Right hindlimb (tissue), 1 donor: ENCODE results near the gene PRRC2C.
"Not testable (repeated sequence)": the region's sequence is repeated elsewhere in the genome, so short reads cannot be mapped to it uniquely, and the experiment has no call there.

Source experiments
- DNase-seq: peaks from one replicate; pipeline ENCODE4 v3.0.0-alpha.2; 2018

The PRRC2C gene

DNA sequence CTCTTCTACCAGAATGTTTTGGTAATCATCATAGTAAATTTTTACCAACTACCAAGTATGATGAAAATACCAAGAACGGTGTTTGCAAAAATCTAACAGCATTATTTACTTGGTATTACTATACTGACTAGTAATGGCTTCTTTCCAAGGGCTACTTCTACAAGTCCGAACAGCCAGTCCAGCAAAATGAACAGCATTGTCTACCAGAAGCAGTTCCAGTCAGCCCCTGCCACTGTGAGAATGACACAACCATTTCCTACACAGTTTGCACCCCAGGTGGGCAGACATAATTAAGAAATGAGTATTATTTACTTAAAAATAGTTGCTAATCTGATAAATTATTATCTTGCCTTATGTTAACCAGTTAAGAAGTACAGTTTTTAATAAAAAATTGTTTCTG is 102.9 kb downstream of the PRRC2C start:
- no peak for DNase-seq

DNA sequence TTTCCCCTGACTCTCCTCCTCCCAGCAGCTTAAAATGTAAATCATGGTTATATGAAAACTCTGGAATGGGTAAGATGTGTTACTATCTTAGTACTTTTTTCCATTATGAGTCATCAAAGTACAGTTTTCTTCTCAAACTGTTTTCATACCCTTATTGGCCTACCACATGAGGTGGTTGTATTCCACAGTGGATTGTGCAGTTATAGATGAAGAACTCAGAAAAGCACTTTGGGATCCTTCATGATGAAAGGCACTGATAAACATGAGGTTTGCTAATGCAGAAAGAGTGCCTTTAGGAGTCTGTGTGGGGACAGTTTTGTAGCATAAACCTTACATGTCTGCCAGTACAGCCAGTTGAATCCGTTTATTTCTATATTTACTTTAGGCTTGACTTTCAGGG is 104.7 kb downstream of the PRRC2C start:
- DNase-seq, result no peak

DNA sequence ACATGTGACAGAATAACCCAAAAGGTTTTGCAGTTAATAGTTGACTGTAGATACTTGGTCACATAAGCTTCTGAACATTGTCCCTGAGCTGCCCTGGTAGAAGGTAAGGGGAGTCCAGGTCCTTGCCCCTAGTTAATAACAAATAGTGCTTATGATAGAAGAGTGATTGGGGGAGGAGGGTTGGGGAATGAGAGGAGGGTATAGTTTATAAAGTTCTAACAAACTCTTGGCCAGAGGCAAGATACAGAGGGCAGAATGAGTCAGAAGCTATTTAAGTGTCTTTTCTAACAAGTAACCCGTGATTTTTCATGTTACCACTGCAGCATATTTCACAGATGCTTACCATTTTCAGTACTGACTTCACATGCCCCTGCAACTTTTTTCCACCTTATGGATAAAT is 110.0 kb downstream of the PRRC2C start:
- no peak for DNase-seq

DNA sequence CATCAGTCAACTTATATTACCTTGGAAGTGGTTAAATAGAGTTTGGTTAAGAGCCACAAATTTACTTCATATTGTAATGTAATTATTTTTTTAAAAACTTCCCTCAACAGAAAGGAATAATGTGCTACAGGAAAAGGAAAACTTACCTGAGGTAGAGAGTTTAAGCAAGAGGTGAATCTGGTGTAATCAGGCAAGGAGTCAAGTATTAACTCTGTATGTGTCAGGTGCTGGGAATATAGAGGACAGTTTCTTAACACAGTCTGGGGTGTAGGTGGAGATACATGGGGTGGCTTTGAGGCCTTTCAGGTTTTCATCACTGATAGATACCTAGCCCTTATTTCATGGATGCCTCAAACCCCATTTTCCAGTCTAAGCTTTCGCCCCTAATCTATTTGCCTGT is 110.8 kb downstream of the PRRC2C start:
- no peak for DNase-seq

DNA sequence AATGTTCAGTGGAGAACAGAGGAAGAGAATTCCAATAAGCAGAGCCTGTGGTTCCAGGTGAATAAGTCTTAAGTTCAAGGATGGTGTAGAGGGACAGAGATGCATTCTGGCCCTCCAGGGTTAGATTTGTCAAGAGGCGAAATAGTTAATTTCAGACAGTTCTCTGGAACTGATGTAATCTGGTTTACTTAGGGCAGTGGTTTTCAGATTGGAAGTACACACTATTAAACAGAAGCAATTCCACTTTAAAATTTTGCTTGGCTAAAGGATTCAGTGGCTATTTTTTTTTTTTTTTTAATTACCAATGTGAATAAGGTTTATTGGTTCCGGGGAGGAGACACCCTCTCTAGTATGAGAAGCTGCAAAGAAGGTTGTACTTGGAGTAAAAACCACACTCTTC is 111.4 kb downstream of the PRRC2C start:
- no peak for DNase-seq

DNA sequence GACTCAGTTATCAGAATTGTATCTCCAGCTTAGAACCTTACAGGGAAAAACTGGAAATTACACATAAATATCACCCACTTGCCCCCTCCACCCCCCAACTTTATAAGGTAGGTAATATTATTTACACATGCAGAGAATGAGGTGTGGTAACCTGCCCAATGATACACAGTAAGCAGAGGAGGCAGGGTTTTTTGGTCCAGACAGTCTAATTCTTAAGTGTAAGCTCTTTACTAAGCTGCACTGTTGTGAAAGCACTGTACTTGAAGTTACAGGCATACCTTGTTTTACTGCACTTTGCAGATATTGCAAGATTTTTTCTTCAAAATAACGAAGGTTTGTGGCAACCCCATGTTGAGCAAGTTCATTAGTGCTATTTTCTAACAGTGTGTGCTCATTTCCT is 111.9 kb downstream of the PRRC2C start:
- no peak for DNase-seq

DNA sequence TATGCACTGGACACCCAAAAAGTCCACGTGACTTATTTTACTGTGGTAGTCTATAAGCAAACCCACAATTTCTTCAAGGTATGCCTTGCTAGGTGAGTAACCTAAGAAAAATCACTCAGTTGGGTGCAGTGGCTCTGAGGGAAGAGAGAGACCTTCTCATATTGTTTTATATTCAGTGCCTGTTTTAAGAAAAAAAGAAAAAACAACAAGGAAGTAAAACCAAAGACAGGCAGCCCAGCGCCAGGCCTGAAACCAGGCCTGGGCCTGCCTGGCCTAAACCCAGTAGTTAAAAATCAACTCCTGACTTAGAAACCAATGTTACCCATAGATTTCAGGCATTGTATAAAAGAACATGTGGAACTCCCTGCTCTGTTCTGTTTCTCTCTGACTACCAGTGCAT is 115.0 kb downstream of the PRRC2C start:
- not testable (repeated sequence) for DNase-seq

DNA sequence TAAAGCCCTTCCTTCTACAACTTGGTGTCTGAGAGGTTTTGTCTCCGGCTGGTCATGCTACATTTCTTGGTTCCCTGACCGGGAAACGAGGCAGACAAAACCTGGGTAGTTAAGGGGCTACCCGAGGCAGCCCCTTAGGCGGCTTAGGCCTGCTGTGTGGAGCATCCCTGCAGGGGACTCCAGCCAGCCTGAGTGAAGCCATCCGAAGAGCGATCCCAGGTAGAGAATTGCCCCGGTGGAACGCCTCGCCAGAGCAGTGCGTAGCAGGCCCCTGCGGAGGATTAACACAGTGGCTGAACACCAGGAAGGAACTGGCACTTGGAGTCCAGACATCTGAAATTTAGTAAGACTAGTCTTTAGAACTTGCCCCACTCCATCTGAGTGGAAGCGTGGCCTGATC is 115.5 kb downstream of the PRRC2C start:
- no peak for DNase-seq

DNA sequence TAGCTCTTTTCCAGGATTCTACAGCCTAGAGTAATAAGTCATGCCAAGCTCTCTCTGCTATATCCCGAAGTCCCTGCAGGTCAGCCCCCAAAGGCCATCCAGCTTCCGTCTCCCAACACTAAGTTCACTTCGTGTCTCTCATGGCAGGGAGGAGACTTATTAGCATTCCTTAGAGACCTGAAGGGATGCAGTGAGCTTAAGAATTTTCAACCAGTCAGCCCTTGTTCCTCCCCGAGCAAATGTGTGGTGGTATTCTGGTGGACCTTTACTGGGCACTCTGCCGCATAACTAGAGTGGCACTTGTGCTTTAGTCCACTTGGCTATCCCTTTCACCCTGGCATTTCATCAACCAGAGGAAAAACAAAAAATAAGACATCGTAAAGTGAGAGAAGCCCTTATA is 117.7 kb downstream of the PRRC2C start:
- not testable (repeated sequence) for DNase-seq

DNA sequence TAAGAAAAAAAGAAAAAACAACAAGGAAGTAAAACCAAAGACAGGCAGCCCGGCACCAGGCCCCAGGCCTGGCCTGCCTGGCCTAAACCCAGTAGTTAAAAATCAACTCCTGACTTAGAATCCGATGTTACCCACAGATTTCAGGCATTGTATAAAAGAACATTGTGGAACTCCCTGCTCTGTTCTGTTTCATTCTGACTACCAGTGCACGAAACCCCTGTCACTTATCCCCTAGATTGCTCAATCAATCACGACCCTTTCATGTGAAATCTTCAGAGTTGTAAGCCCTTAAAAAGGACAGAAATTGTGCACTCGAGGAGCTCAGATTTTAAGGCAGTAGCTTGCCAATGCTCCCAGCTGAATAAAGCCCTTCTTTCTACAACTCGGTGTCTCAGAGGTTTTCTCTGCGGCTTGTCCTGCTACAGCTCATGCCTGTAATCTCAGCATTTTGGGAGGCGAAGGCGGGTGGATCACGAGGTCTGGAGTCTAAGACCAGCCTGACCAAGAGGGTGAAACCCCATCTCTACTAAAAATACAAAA is 121.1 kb downstream of the PRRC2C start:
- no peak for DNase-seq

DNA sequence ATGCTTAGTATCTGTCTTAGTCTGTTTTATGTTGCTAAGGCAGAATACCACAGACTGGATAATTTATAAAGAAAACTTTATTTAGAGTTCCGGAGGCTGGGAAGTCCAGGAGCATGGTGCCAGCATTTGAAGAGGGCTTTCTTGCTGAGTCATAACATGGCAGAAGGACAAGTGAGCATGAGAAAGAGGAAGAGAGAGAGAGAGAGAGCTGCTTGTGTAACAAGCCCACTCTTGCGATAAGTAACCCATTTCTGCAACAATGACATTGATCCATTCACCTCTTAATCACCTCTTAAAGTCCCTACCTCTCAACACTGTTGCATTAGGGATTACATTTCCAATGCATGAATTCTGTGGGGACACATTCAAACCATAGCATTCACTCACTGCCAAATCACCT is 125.1 kb downstream of the PRRC2C start:
- no peak for DNase-seq

DNA sequence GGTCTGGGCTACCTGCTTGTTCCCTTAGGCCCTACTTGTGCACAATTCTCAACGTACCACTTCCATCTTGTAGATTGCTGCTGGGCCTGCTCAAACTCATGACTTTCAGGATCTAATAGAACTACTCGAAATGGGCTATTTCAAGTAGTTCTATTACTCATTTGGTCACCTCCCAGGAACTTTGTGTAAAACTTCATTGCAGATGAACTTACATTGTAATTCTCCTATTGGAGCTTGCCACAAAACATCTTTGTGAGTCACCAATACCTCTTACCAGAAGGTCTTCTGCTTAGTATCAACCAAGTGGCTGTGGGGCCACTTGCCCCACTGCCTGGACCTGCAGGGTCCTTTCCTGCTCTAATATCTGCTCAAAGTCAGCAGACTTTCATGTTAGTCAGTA is 126.0 kb downstream of the PRRC2C start:
- DNase-seq, result no peak

DNA sequence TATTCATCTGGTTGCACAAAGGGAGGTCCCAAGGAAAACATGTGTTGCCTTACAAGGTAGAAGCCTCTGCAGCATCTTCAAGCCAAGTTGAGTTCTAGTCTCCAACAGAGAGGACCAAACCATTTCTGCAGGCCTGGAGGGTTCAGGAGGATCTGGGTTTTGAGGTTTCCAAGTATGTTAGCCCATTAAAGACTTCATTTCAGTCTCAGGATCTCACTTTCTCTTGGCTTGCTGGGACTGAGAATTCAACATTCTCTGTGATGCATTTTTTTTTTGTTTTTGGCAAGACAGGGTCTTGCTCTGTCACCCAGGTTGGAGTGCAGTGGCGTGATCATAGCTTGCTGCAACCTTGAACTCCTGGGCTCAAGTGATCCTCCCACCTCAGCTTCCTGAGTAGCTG is 128.0 kb downstream of the PRRC2C start:
- no peak for DNase-seq

DNA sequence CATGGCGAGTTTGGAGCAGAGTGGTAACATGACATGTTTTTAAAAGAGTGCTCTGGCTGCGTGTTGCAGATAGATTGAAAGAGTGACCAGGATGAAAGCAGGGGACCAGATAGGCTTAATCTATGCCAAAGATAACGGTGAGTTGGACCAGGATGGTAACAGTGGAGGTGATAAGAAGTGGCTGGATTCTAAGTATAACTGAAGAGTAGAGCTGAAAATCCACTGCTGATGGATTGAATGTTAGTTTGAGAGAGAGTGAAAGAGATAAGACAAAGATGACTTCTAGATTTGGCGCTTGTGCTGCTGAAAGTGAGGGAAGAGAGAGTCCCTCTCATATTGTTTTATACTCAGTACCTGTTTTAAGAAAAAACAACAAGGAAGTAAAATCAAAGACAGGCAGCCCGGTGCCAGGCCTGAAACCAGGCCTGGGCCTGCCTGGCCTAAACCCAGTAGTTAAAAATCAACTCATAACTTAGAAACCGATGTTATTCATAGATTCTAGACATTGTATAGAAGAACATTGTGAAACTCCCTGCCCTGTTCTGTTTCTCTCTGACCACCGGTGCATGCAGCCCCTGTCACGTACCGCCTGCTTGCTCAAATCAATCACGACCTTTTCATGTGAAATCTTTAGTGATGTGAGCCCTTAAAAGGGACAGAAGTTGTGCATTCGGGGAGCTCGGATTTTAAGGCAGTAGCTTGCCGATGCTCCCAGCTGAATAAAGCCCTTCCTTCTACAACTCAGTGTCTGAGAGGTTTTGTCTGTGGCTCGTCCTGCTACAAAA is 130.0 kb downstream of the PRRC2C start:
- not testable (repeated sequence) for DNase-seq

DNA sequence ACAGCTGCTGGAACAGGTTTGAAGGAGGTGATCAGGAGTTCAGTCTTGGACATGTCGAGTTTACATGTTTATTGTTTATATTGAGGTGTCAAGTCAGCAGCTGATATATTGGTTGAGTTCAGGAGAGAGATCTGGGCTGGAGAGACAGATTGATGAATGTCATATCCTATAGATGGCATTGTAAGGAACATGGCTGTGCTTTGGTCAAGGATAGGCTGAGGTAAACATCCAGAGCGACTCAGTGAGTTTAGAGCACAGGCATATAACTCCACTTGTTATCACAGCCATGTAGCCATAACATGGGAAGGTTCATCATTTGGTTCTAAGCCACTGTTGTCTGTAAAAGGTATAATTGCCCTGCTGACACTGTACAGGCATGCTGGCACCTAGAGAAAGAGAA is 131.3 kb downstream of the PRRC2C start:
- DNase-seq, result no peak

DNA sequence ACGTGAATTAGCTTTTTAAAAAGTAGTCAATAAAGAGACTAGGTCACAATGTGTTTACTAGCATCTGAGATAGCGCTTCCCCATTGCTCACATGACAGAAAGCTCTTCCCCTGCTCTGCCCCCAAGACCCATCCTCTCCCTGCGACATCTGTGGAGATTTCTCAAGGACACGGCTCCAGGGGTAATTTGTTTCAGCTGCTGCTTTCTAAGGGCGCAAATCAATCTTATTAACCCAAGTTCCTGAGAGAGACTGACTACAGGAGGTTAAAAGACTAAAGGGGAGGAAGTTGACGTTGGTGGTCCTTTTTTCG is 136.8 kb downstream of the PRRC2C start, which contains the start of gene MYOCOS:
Gene MYOCOS (plus strand): TSS at position 92 of the 311 bp plus-strand sequence. CDS start 1,641 bp downstream, outside the sequence.
- no peak for DNase-seq

DNA sequence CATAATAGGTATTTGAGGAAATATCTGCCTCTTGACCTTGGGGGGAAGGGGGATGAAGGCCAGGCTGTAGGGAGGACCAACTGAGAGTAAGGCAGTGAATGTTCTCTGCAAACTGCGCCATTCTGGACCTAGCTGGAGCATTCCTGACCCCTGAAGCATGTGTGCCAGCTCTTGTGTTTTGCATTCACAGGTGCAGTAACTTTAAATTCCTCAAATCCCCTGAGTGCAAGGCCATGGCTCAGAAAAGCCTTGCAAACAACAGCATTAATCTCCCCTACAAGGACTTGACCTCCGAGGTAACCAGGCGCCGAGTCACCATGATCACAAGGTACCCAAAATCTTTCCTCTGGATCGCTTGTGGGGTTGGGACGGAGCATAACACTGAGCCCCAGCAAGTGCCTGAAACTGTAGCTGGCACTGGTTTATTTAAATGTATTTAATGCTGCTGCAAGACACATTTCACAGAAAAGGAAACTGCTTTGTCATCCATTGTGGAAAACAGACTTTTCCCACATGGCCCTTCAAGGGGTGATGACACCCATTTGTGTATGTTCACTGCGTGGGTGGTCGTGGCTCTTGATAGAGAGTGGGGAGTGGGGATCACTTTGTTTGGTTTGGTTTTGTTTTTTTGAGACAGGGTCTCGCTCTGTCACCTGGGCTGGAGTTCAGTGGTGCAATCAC is 138.5 kb downstream of the PRRC2C start:
- DNase-seq, result no peak

DNA sequence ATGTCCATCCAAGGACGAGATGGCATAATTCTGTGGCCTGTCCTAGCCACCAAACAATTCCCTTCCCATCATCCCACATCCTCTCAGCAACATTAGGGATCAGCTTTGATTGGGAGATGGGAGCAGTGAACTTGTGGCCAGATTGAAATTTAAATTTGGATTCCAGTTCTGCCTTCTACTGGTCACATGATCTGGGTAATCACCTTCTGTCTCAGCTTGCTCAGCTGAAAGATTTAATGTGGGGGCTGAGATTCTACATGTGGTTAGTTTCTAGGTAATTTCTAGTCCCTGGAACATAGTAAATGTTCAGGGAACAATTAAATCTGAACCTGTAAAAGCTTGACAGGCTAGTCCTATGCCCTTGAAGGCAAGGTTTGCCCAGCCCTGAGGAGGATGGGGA is 139.9 kb downstream of the PRRC2C start:
- no peak for DNase-seq

DNA sequence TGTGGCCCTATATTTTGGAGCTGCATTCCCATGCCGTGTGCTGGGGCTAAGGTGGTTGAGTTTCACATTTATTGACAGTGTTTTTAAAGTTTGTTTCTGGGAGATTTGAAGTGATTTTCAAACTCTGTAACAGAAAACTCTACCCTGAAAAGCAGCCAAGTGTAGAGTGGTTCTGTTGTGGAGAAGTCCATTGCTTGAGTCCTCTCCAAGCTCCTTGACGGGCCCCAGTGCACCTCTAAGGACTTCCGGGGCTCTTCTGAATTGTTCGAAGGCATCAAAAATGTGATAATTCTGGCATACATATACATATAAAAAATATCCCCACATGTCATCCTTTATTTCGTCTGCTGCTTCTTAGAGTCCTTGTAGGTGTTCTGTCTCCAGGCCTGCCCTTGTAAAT is 141.7 kb downstream of the PRRC2C start:
- no peak for DNase-seq

DNA sequence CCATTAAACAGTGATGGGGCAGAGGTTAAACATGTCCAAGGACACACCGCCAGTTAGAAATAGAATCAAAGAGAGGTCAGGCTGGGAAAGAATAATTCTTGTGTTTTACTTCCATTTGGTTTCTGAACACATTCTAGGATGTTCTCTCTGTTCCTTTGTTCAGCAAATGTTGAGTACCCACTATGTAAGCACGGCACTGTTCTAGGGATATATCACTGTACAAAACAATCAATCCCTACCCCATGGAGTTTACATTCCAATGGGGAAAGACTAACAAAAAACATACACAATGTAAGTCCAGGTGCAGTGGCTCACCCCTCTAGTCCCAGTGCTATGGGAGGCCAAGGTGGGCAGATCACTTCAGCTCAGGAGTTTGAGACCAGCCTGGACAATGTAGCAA is 142.9 kb downstream of the PRRC2C start:
- no peak for DNase-seq

DNA sequence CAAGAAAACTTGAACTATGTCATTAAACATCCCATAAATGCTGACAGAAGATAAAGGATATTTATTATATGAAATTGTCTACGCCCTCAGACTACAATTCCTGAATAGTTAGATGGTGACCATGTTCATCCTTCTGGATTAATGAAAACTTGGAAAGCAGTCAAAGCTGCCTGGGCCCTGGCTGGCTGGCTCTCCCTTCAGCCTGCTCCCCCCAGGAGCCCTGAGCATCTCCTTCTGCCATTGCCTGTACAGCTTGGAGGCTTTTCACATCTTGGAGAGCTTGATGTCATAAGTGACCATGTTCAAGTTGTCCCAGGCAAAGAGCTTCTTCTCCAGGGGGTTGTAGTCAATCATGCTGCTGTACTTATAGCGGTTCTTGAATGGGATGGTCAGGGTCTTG is 150.3 kb downstream of the PRRC2C start:
- no peak for DNase-seq

DNA sequence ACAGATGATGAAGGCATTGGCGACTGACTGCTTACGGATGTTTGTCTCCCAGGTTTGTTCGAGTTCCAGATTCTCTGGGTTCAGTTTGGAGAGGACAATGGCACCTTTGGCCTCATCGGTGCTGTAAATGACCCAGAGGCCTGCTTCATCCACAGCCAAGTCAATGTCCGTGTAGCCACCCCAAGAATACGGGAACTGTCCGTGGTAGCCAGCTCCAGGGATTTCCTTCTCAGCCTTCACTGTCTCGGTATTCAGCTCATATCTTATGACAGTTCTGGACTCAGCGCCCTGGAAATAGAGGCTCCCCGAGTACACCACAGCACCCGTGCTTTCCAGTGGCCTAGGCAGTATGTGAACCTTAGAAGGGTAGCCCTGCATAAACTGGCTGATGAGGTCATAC is 150.8 kb downstream of the PRRC2C start:
- no peak for DNase-seq

DNA sequence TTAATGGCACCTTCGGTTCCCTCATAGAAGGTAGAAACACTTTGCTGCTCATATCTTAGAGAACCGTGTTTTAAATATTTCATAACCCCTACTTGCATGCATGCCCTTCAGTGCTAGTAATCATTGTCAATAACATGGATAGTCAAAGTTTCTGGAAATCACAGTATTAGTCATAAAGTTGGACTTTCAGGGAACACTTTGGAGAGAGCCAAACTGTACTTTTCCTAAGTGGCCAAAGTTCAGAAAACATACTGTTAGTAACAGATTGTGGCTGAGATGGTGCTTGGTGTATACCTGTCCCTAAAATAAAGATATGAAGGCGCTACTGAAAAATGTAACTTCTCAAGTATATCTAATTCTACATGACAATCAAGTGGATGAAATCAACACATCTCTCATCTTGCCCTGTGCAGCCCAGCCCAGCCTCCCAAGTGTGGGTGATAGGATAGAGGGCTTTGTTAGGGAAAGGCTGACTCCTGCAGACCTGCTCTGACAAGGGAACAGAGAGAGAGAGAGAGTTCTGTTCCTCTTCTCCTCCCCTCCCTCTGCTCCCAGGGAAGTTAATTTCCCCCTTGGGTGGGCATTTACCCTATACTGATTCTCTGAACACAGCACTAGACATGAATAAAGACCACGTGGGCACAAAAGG is 152.7 kb downstream of the PRRC2C start:
- no peak for DNase-seq

DNA sequence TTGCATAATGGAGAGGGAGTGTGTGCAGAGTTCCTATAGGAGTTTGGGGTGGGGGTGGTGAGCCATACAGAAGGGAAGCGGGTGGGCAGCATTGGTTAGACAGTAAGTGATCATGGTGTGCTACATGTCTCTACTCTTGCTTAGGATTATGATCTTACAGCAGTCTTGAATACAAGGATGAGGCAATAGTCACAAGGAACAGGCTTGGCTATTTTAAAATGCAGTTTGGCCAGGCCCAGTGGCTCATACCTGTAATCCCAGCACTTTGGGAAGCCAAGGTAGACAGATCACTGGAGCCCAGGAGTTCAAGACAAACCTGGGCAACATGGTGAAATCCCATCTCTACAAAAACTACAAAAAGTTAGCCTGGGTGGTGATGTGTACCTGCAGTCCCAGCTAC is 154.9 kb downstream of the PRRC2C start:
- no peak for DNase-seq
